Uterus (tissue), 4 donors: ENCODE measurements around the gene PLXNB3. TPM values are rescaled to one million over a fixed set of nuclear protein-coding genes. Genes with fewer than 3 reads are reported as not detected.
A peak's percentile ranks its signal among the peaks of the same experiment; 100 is the strongest.

Experiments
- DNase-seq, 2 donors: peaks; one replicate each; pipeline ENCODE4 v3.0.0-alpha.2; 2019 to 2020
- H3K27ac ChIP-seq, 2 donors: fragments of 200-600 bp; sonication (generic); 1 replicate in 1 of 2; 2 replicates in 1 of 2; pipeline ENCODE4 v1.5.1; 2016 to 2018
- H3K27me3 ChIP-seq, 2 donors: fragments of 200-600 bp; sonication (generic); one replicate each; pipeline ENCODE4 v1.5.1; 2018 to 2019; ENCODE audit warnings: control low read depth in 1 of 2
- H3K36me3 ChIP-seq, 2 donors: fragments of 200-600 bp; sonication (generic); one replicate each; pipeline ENCODE4 v1.5.1; 2019; ENCODE audit warnings: control low read depth in 1 of 2
- H3K4me1 ChIP-seq, 2 donors: fragments of 200-600 bp; sonication (generic); one replicate each; pipeline ENCODE4 v1.5.1; 2018 to 2019; ENCODE audit warnings: control low read depth in 1 of 2
- H3K4me3 ChIP-seq, 2 donors: fragments of 200-600 bp; sonication (generic); 1 replicate in 1 of 2; 2 replicates in 1 of 2; pipeline ENCODE4 v1.5.1; 2018 to 2019; ENCODE audit warnings: mild to moderate bottlenecking in 1 of 2
- H3K9me3 ChIP-seq, 2 donors: fragments of 200-600 bp; sonication (generic); one replicate each; pipeline ENCODE4 v1.5.1; 2019; ENCODE audit warnings: control low read depth in 1 of 2
- POLR2A ChIP-seq, 2 donors: fragments of 450-650 bp; IDR thresholded peaks; one replicate each; pipeline ENCODE4 v1.6.1; 2016; ENCODE audit warnings: antibody characterized with exemption in 2 of 2, mild to moderate bottlenecking in 1 of 2, moderate library complexity in 1 of 2
- intact Hi-C: fragments of 100-400 bp; cut with DNase I; formaldehyde crosslinking; loops from one replicate; pipeline ENCODE4 v1.15.1; 2023; ENCODE audit warnings: low total_unique reads
- total RNA-seq, 4 donors: library from RNA; depleted of rRNA in 3 of 4; stranded (reverse); fragments of >200 nt in 3 of 4; gene quantifications; one replicate each; pipeline versions ENCODE4 v1.1.0 to v1.2.4, GENCODE V29; 2014 to 2023
- TF ChIP-seq, protein P1 (sequence below), 4 experiments: fragments of 200-600 bp in 2 of 4; fragments of 450-650 bp in 2 of 4; sonication (generic) in 2 of 4; IDR thresholded peaks; one replicate each; pipeline ENCODE4 v1.5.1; 2016 to 2019; ENCODE audit warnings: antibody characterized with exemption in 4 of 4, mild to moderate bottlenecking in 2 of 4, moderate library complexity in 1 of 4
- donor health status: DM: yes; HTN: yes; CAD: no.

The PLXNB3 gene
- total RNA-seq, 4 donors from 2014 or later, result 1.5 to 50.7 (median 5.1) TPM

DNA sequence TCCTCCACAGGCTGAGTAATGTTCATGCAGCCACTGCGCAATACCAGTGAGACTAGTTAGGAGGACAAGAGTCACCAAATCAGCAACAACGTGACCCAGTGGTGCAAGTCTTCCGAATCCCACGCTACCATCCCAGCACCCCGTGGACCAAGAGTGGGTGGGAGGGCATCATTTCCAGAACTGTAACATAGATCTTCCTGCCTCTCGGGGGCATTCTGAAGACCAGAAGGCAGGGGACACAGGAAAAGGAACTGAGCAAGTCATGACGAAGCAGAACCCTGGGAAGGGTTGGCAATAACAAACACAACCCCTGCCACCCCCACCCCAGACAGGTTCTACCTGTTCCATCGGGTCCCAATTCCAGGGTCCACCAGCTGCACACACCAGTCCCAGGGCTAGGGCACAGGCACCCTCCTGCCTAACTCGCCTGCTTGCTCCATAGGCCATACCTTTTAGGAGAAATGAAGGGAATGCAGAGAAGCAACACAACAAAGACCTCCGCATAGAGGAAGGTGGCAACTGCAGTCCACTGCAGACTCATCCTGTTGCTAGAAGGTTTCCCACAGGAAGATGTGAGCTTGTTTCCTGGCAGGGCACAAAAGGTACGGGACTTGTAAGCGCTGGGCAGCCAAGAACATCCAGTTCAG, 41.2 kb upstream of the PLXNB3 start:
- no peaks in the 10 kb centered on the region for H3K36me3 ChIP-seq
- H3K9me3 ChIP-seq, result no peaks in the 10 kb centered on the region
- peak overlapping the region; percentile 43 to 49 for H3K4me3 ChIP-seq
- no peaks in the 10 kb centered on the region for H3K27me3 ChIP-seq
- DNase-seq, result no peak
- H3K4me1 ChIP-seq, result peaks cover 0 to 4% of the 10 kb centered on the region in 2 donors
- peak overlapping the region; percentile 81 to 91 for H3K27ac ChIP-seq
- intact Hi-C loops, result no loop called here
- TF ChIP-seq POLR2A (IDR thresholded peaks at IDR 0.05), result no peak
- TF ChIP-seq, protein P1, sequence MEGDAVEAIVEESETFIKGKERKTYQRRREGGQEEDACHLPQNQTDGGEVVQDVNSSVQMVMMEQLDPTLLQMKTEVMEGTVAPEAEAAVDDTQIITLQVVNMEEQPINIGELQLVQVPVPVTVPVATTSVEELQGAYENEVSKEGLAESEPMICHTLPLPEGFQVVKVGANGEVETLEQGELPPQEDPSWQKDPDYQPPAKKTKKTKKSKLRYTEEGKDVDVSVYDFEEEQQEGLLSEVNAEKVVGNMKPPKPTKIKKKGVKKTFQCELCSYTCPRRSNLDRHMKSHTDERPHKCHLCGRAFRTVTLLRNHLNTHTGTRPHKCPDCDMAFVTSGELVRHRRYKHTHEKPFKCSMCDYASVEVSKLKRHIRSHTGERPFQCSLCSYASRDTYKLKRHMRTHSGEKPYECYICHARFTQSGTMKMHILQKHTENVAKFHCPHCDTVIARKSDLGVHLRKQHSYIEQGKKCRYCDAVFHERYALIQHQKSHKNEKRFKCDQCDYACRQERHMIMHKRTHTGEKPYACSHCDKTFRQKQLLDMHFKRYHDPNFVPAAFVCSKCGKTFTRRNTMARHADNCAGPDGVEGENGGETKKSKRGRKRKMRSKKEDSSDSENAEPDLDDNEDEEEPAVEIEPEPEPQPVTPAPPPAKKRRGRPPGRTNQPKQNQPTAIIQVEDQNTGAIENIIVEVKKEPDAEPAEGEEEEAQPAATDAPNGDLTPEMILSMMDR (IDR thresholded peaks at IDR 0.05), result no peak

DNA sequence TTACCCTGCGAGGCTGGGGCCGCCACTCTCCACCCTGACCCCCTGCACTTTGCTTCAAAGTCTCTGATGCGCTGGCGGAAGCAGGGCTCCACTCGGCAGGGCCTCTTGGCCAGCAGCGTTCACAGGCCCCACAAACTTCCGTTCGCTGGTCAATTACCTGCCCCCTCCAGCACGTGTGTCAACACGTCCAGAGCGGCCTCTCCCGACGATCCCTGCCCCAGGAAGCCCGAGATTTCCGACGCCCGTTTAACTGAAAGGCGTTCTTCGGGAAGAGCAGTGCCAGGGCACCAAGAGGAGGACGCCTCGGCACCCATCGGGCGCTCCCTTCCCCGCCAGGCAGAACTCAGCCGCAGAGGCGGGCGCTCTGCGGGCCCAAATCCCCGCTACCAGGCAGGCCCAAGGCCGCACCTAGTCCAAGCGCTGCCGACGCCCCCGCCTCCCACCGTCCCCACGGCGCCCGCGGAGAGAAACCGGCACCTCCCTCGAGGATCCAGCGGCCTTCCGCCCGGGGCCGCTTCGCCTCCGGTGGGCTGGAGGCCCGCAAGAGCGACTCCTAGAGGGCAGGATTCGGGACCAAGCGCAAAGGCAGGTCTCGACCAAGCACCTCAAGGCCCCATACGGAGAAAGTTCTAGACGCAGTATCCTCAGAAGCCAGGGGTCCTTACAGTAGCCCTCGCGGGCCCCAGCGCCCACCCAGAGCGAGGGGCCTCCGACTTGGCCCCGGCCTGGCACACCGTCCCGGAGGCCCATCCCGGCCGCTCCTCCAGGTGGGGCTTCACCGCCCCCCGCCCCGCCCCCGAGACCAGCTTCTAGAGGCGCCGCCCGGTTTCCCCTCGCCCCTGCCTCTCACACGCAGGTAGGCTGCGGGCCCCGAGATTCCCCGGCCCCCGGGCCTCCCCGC, 40.4 kb upstream of the PLXNB3 start:
- no peaks in the 10 kb centered on the region for H3K9me3 ChIP-seq
- H3K36me3 ChIP-seq, result no peaks in the 10 kb centered on the region
- H3K27ac ChIP-seq, result peak overlapping the region; percentile 81 to 91
- DNase-seq, result peak; percentile 44 to 46
- H3K27me3 ChIP-seq, result no peaks in the 10 kb centered on the region
- H3K4me1 ChIP-seq, result peaks cover 0 to 4% of the 10 kb centered on the region in 2 donors
- TF ChIP-seq, protein P1 (IDR thresholded peaks at IDR 0.05), result peak in 2 of 4 experiments; percentile 20
- TF ChIP-seq POLR2A (IDR thresholded peaks at IDR 0.05), result no peak
- peak overlapping the region; percentile 43 to 49 for H3K4me3 ChIP-seq
- intact Hi-C loops, result no loop called here

DNA sequence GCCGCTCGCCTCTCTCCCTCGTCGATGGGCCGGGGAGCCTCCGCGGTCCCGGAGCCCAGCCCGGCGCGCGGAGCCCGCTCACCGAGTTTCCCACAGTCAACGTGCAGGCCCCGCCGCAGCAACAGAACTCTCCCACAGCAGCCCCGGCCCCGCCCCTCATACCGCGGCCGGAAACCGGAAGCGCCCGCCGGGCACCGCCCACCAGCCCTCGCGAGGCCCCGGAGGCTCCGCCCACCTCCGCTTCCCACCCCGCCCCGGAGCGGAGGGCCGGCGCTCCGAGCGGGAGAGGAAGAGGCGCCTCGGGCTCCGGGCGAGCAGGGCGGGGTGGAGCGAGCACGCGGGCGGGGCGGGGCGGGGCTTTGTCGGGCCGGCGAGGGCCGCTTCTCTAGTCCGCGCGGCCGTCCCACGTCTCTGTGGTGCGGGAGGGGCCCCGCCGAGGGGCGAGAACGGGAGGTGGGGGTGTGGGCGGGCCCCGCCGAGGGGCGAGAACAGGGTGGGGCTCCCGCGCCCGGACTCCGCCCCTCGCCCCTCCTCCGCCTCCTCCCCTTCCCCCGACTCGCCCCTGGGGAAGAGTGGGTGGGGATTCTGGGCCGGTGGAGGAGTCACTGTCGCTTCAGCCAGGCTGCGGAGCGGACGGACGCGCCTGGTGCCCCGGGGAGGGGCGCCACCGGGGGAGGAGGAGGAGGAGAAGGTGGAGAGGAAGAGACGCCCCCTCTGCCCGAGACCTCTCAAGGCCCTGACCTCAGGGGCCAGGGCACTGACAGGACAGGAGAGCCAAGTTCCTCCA, 39.6 kb upstream of the PLXNB3 start, which contains the start of the genes ABCD1 and BCAP31:
TSS of gene ABCD1 (plus strand) at position 605 of the 787 bp plus-strand sequence. CDS start 411 bp downstream, outside the sequence.
TSS of gene BCAP31 (minus strand) at position 136 of the 787 bp plus-strand sequence. CDS start 1,143 bp downstream, outside the sequence.
- TF ChIP-seq, protein P1 (IDR thresholded peaks at IDR 0.05), result no peak
- peak; percentile 62 to 73 for TF ChIP-seq POLR2A (IDR thresholded peaks at IDR 0.05)
- Histone ChIP-seq H3K27ac (peak within 1 kb of the TSS; percentile 81 to 91), H3K4me1 (peaks cover 0 to 4% of the 10 kb centered on the region in 2 donors), H3K9me3 (no peaks in the 10 kb centered on the region), H3K4me3 (peak within 1 kb of the TSS; percentile 43 to 49), H3K36me3 (no peaks in the 10 kb centered on the region), H3K27me3 (no peaks in the 10 kb centered on the region)
- intact Hi-C loops, result no loop called here
- DNase-seq, result peak; percentile 88

DNA sequence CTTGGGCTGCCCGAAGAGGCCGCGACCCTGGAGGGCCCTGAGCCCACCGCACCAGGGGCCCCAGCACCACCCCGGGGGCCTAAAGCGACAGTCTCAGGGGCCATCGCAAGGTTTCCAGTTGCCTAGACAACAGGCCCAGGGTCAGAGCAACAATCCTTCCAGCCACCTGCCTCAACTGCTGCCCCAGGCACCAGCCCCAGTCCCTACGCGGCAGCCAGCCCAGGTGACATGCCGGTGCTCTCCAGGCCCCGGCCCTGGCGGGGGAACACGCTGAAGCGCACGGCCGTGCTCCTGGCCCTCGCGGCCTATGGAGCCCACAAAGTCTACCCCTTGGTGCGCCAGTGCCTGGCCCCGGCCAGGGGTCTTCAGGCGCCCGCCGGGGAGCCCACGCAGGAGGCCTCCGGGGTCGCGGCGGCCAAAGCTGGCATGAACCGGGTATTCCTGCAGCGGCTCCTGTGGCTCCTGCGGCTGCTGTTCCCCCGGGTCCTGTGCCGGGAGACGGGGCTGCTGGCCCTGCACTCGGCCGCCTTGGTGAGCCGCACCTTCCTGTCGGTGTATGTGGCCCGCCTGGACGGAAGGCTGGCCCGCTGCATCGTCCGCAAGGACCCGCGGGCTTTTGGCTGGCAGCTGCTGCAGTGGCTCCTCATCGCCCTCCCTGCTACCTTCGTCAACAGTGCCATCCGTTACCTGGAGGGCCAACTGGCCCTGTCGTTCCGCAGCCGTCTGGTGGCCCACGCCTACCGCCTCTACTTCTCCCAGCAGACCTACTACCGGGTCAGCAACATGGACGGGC, 38.8 kb upstream of the PLXNB3 start:
- Histone ChIP-seq H3K9me3 (no peaks in the 10 kb centered on the region), H3K36me3 (no peaks in the 10 kb centered on the region), H3K4me1 (peaks cover 0 to 4% of the 10 kb centered on the region in 2 donors), H3K4me3 (peak overlapping the region; percentile 32 to 49), H3K27ac (peak overlapping the region; percentile 81 to 91), H3K27me3 (no peaks in the 10 kb centered on the region)
- intact Hi-C loops, result no loop called here
- TF ChIP-seq, protein P1 (IDR thresholded peaks at IDR 0.05), result no peak
- no peak for TF ChIP-seq POLR2A (IDR thresholded peaks at IDR 0.05)
- no peak for DNase-seq
